ENCODE data around the gene MAPK8IP2. TPM values are rescaled to one million over a fixed set of nuclear protein-coding genes. Genes with fewer than 3 reads are reported as not detected.

MAPK8IP2 gene
- polyA plus RNA-seq, 1 of the 3 experiments (the other 2 are of a cell fraction): 2.7 TPM

GRCh38 chr22:50612168-50612527 is 11.6 kb downstream of the MAPK8IP2 start:
- Histone ChIP-seq H3K4me3 (ENCODE audit: low read depth in 2 of 2, low read length in 1 of 2) (no peak overlapping the region), H3K9me3 (no peaks in the 10 kb centered on the region), H3K9me2 (no peaks in the 10 kb centered on the region), H3K4me1 (ENCODE audit: control insufficient read depth in 1 of 2, insufficient read depth in 2 of 2, low read depth in 1 of 2, low read length in 1 of 2) (no peaks in the 10 kb centered on the region; a peak in 1 of 4 replicates), H3K36me3 (replicated peaks in 1 of 2; ENCODE audit: control insufficient read depth in 1 of 2, insufficient read depth in 2 of 2, low read length in 1 of 2) (no peaks in the 10 kb centered on the region), H4K20me1 (ENCODE audit: insufficient read depth) (no peaks in the 10 kb centered on the region), H3K27me3 (ENCODE audit: insufficient read depth) (no peaks in the 10 kb centered on the region), H3K79me2 (ENCODE audit: insufficient read depth) (no peaks in the 10 kb centered on the region), H3K4me2 (no peak overlapping the region), H2AFZ (ENCODE audit: low read depth) (no peak overlapping the region), H3F3A (replicated peaks; ENCODE audit: insufficient read depth) (no peaks in the 10 kb centered on the region), H3K9ac (no peak overlapping the region), H3K27ac (ENCODE audit: low read depth in 2 of 2, low read length in 1 of 2) (no peak overlapping the region)
- ChIA-PET POLR2A (interaction anchor here (1.2 to 1.5 kb wide), 2 partner anchors 11 to 87 kb away, joined by 3 to 6 read pairs; partner anchors contain the start of gene SCO2), CTCF (interaction anchor here (0.6 to 2.9 kb wide), 3 partner anchors 9 to 270 kb away, joined by 4 to 9 read pairs (median 5); partner anchors contain the start of gene SCO2)
- WGBS (ENCODE audit: low lambda C conversion rate): 94% methylated on average over 6 of the region's 6 CpGs
- DNase-seq: peak; percentile 36
- TF ChIP-seq EZH2phosphoT487 (IDR thresholded peaks at IDR 0.05; ENCODE audit: borderline replicate concordance, low read depth): no peak
- TF ChIP-seq GABPA (IDR thresholded peaks at IDR 0.05; ENCODE audit: low read depth): no peak
- no peak for TF ChIP-seq RCOR1 (IDR thresholded peaks at IDR 0.05; ENCODE audit: low read length)
- TF ChIP-seq RAD21 (IDR thresholded peaks at IDR 0.05; ENCODE audit: low read length): no peak
- TF ChIP-seq CTCF (IDR thresholded peaks at IDR 0.05): no peak
- no peak for TF ChIP-seq TEAD4 (IDR thresholded peaks at IDR 0.05; ENCODE audit: borderline replicate concordance, insufficient read depth)
- TF ChIP-seq POLR2AphosphoS5 (IDR thresholded peaks at IDR 0.05; ENCODE audit: low read depth, low read length): no peak

GRCh38 chr22:50612528-50613221 is 12.1 kb downstream of the MAPK8IP2 start:
- CTCF ChIA-PET: interaction anchor here (1.1 to 2.9 kb wide), 5 partner anchors 11 to 270 kb away, joined by 3 to 9 read pairs (median 3); partner anchors contain the start of gene SCO2
- Histone ChIP-seq H3K9me2 (no peaks in the 10 kb centered on the region), H3K4me1 (ENCODE audit: control insufficient read depth in 1 of 2, insufficient read depth in 2 of 2, low read depth in 1 of 2, low read length in 1 of 2) (no peaks in the 10 kb centered on the region; a peak in 1 of 4 replicates), H3K4me3 (ENCODE audit: low read depth in 2 of 2, low read length in 1 of 2) (no peak overlapping the region), H3K9ac (no peak overlapping the region), H3F3A (replicated peaks; ENCODE audit: insufficient read depth) (no peaks in the 10 kb centered on the region), H3K36me3 (replicated peaks in 1 of 2; ENCODE audit: control insufficient read depth in 1 of 2, insufficient read depth in 2 of 2, low read length in 1 of 2) (no peaks in the 10 kb centered on the region), H3K27me3 (ENCODE audit: insufficient read depth) (no peaks in the 10 kb centered on the region), H4K20me1 (ENCODE audit: insufficient read depth) (no peaks in the 10 kb centered on the region), H3K79me2 (ENCODE audit: insufficient read depth) (no peaks in the 10 kb centered on the region), H3K4me2 (no peak overlapping the region), H2AFZ (ENCODE audit: low read depth) (no peak overlapping the region), H3K9me3 (no peaks in the 10 kb centered on the region), H3K27ac (ENCODE audit: low read depth in 2 of 2, low read length in 1 of 2) (no peak overlapping the region)
- WGBS (ENCODE audit: low lambda C conversion rate): 57% methylated on average over 25 of the region's 31 CpGs
- POLR2A ChIA-PET: interaction anchor here (0.5 to 1.5 kb wide), 4 partner anchors 9 to 87 kb away, joined by 3 to 6 read pairs (median 3); partner anchors contain the start of gene SCO2
- no peak for TF ChIP-seq CHD2 (IDR thresholded peaks at IDR 0.05; ENCODE audit: low read length, partially characterized antibody)
- TF ChIP-seq USF2 (IDR thresholded peaks at IDR 0.05; ENCODE audit: borderline replicate concordance, low read depth, low read length): no peak
- no peak for TF ChIP-seq TAF1 (IDR thresholded peaks at IDR 0.05; ENCODE audit: borderline replicate concordance, low read depth, low read length)
- TF ChIP-seq EZH2phosphoT487 (IDR thresholded peaks at IDR 0.05; ENCODE audit: borderline replicate concordance, low read depth): no peak
- no peak for TF ChIP-seq TEAD4 (IDR thresholded peaks at IDR 0.05; ENCODE audit: borderline replicate concordance, insufficient read depth)
- no peak for TF ChIP-seq MXI1 (IDR thresholded peaks at IDR 0.05; ENCODE audit: low read depth, low read length)
- no peak for TF ChIP-seq ELF1 (IDR thresholded peaks at IDR 0.05)
- TF ChIP-seq NFIC (IDR thresholded peaks at IDR 0.05; ENCODE audit: borderline replicate concordance): no peak
- no peak for TF ChIP-seq POLR2AphosphoS5 (IDR thresholded peaks at IDR 0.05; ENCODE audit: low read depth, low read length)
- DNase-seq: peak; percentile 89
